ENCODE results near the gene ZNF180. TPM values are rescaled to one million over a fixed set of nuclear protein-coding genes. Genes with fewer than 3 reads are reported as not detected.
"Not testable (repeated sequence)": the region's sequence is repeated elsewhere in the genome, so short reads cannot be mapped to it uniquely, and the experiment has no call there.

ZNF180 gene
- total RNA-seq, 2 donors from 2014 or later, result 8.2 to 10.5 TPM

DNA sequence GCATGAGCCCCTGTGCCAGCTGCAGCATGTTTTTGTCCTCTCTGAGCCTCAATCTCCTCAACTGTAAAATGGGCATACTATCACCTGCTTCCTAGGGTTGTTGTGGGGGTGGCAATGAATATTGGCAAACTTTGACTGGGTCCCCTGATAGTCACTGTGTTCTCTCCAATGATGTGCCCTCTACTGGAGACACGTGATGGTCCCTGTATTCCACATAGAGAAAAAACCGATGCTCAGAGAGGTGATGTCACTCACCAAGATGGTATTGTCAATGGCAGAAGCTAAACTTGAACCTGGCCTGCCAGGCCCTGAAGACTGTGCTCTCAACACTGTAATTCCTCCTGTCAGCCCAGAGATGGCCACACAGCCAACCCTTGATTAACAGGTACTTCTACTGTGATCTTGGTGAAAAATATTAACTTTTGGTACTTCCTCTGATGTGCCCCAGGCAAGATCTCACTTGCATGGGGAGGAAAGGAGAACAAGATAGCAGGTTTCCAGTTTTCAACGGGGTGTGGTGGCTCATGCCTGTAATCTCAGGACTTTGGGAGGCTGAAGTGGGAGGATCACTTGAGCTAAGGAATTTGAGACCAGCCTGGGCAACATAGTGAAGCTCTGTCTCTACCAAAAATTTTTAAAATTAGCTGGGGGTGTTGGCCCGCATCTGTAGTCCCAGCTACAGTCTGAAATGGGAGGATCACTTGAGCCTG, 25.6 kb upstream of the ZNF180 start:
- peaks cover 3 to 9% of the 10 kb centered on the region in 2 donors for H3K9me3 Mint-ChIP-seq
- no peak for ATAC-seq (replicated peaks in 1 of 2)
- no peaks in the 10 kb centered on the region for H3K4me1 Mint-ChIP-seq (ENCODE audit: low read depth)
- no peak overlapping the region for H3K27ac Mint-ChIP-seq
- H3K4me3 Mint-ChIP-seq, result no peak overlapping the region
- peaks cover 3 to 6% of the 10 kb centered on the region in 2 donors for H3K36me3 Mint-ChIP-seq (ENCODE audit: insufficient read depth in 2 of 2)
- DNase-seq, result no peak
- H3K27me3 Mint-ChIP-seq (ENCODE audit: low read depth), result peaks cover 6% of the 10 kb centered on the region

DNA sequence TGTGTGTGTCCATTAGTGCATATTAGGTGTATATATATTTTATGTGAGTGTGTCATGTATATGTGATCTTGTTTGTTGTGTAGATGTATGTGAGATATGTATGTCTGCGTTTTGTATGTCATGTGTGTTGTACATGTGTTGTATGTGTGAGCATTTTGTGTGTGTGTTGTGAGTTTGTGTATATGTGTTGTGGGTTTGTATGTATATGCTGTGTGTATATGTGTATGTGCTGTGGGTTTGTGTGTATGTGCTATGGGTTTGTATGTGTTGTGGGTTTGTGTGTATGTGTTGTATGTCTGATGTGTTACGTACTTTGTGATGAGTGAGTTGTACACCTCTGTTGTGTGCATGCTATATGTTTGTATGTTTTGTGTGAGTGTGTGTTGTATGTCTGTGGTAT, 21.0 kb upstream of the ZNF180 start:
- DNase-seq (no peak), ATAC-seq (replicated peaks in 1 of 2) (no peak)
- peaks cover 2 to 3% of the 10 kb centered on the region in 2 donors for H3K9me3 Mint-ChIP-seq
- no peak overlapping the region for H3K27ac Mint-ChIP-seq
- peaks cover 0 to 5% of the 10 kb centered on the region in 2 donors for H3K36me3 Mint-ChIP-seq (ENCODE audit: insufficient read depth in 2 of 2)
- no peaks in the 10 kb centered on the region for H3K27me3 Mint-ChIP-seq (ENCODE audit: low read depth)
- H3K4me1 Mint-ChIP-seq (ENCODE audit: low read depth), result no peaks in the 10 kb centered on the region
- no peak overlapping the region for H3K4me3 Mint-ChIP-seq

DNA sequence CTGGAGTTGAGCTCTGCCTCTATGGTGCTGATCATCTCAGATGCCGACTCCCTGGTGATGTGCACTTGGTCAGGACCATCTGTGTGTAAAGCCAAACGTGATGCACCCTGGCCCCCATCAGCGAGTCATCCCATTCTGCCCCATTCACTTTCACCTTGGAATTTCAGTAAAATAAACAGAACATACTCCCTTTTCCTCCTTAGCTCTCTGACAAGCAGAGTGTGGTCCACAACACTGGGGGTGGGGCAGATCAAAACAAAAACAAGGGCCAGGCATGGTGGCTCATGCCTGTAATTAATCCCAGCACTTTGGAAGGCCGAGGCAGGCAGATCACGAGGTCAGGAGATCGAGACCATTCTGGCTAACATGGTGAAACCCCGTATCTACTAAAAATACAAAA, 16.8 kb upstream of the ZNF180 start:
- H3K27ac Mint-ChIP-seq, result no peak overlapping the region
- H3K4me1 Mint-ChIP-seq (ENCODE audit: low read depth), result no peaks in the 10 kb centered on the region
- H3K4me3 Mint-ChIP-seq, result no peak overlapping the region
- no peaks in the 10 kb centered on the region for H3K27me3 Mint-ChIP-seq (ENCODE audit: low read depth)
- DNase-seq (no peak), ATAC-seq (replicated peaks in 1 of 2) (no peak)
- H3K36me3 Mint-ChIP-seq (ENCODE audit: insufficient read depth in 2 of 2), result peaks cover 0 to 4% of the 10 kb centered on the region in 2 donors
- peaks cover 1 to 2% of the 10 kb centered on the region in 2 donors for H3K9me3 Mint-ChIP-seq

DNA sequence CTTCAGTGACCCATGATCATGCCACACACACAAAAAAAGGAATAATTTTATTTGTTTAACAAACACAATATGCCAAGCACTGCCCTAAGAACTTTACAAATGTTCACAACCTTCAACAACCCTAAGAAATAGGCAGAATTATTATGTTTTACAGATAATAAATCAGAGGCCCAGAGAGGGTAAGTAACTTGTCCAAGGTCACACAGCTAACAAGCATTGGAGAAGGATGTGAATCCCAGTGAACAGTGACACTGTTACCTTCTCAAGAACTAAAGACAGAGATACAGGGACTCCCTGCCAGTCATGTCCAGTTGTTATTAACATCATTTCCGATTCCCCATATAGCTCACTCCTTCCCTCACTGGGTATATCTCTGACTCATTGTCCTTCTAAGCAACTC, 15.6 kb upstream of the ZNF180 start:
- H3K4me3 Mint-ChIP-seq, result no peak overlapping the region
- H3K27ac Mint-ChIP-seq, result no peak overlapping the region
- no peak for ATAC-seq (replicated peaks in 1 of 2)
- H3K9me3 Mint-ChIP-seq, result peaks cover 1 to 2% of the 10 kb centered on the region in 2 donors
- DNase-seq, result no peak
- no peaks in the 10 kb centered on the region for H3K27me3 Mint-ChIP-seq (ENCODE audit: low read depth)
- H3K4me1 Mint-ChIP-seq (ENCODE audit: low read depth), result no peaks in the 10 kb centered on the region
- peaks cover 0 to 6% of the 10 kb centered on the region in 2 donors for H3K36me3 Mint-ChIP-seq (ENCODE audit: insufficient read depth in 2 of 2)

DNA sequence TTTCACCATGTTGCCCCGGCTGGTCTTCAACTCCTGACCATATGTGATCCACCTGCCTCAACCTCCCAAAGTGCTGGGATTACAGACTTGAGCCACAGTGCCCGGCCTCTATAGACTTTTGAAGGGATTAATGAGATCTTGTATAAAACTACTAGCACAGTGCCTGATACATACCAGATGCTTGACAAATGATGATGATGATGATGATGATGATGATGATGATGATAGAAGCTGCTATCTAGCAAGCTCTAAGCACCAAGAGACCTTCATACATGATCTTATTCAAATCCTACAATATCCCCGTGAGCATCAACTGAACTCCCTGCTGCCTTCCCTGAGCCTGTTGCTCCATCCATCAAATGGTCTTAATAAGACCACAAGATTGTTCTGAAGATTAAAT, 14.7 kb upstream of the ZNF180 start:
- Mint-ChIP-seq H3K36me3 (ENCODE audit: insufficient read depth in 2 of 2) (peaks cover 4 to 6% of the 10 kb centered on the region in 2 donors), H3K9me3 (peaks cover 4 to 5% of the 10 kb centered on the region in 2 donors), H3K27ac (no peak overlapping the region), H3K27me3 (ENCODE audit: low read depth) (no peaks in the 10 kb centered on the region), H3K4me3 (no peak overlapping the region), H3K4me1 (ENCODE audit: low read depth) (no peaks in the 10 kb centered on the region)
- DNase-seq (no peak), ATAC-seq (replicated peaks in 1 of 2) (no peak)

DNA sequence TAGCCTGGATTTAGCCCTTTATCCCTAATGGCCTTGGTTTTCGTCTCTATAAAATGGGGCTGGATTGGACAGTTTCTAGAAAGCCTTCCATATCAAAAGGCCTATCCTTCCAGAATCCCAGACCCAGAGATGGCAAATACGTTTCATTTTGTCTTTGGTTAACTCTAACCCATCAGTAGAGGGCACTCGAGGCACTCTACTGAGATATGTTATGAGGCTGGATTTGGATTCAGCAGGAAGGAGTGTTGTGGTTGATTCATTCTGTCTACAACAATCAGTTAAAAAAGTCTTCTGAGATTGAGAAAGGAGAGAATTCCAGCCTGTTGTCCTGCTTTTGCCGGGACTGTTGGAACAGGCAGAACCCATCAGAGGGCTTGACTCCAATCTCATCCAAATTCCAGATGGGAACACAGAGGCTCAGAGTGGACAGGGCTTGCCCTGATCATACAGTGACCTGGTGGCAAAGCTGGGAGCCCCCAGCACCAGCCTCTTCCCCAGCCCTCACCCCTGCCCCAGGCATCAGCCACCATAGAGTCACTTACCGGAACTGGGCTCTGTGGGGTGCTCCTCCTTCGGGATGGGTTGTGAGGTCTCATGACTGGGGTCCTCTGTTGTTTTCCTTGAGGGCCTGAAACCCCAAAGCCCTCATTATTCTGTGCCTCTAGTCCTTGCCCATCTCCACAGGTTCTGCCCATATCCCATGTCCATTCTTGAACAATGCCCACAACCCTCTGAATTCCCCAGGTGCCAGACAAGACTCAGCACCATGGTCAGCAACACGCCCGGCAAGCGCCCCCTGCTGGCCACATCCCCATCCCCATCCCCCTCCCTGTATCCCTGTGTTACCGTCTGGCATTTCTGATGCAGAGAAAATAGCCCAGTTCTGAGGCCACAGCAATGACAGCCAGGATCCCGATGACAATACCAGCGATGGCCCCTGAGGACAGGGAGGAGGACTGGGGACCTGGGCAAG, 12.3 kb upstream of the ZNF180 start:
- no peak for ATAC-seq (replicated peaks in 1 of 2)

DNA sequence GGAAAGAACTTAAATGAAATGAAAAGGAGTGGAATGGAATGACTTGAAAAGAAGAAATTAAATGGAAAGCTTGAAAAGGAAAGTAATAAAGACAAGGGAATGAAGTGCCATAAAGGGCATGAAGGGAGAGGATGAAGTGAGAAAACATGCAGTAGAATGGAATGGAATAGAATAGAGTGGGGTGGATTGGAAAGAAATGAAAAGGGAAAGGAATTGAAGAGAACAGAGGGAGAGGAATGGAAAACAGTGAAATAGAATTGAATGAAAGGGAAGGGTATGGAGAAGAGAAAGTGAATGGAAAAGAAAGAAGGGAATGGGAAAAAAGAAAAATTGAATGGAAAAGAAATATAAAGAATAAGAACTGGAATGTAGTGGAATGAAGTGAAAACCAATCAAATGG, 9.2 kb upstream of the ZNF180 start:
- no peak for DNase-seq

More for the DNA sequence above, 12.3 kb upstream of the ZNF180 start:
- Mint-ChIP-seq H3K9me3 (peaks cover 14 to 17% of the 10 kb centered on the region in 2 donors), H3K4me1 (ENCODE audit: low read depth) (no peaks in the 10 kb centered on the region), H3K36me3 (ENCODE audit: insufficient read depth in 2 of 2) (peaks cover 11 to 15% of the 10 kb centered on the region in 2 donors), H3K27me3 (ENCODE audit: low read depth) (peaks cover 12% of the 10 kb centered on the region), H3K4me3 (no peak overlapping the region), H3K27ac (no peak overlapping the region)
- peak; percentile 26 to 49 for DNase-seq

DNA sequence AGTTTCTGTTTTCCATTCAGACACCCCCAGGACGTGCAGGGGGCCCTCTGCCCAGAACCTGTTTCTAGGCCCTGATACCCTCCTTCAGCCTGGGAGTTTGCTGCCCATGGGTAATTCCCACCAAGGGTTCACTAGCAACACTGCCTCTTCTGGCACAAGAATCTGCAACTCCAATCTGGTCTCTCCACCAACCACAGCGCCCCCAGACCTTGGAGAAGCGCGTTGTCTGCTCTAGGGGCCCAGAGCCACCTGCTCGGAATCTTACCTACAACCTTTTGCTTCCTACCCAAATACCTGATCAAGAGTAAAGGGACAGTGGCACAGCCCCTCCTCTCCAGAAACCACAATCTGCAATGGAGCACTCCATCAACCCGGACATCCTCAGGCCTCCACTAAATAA, 763 bp downstream of the ZNF180 start:
- Mint-ChIP-seq H3K27ac (peak overlapping the region; percentile 51), H3K4me1 (ENCODE audit: low read depth) (peaks cover 37% of the 10 kb centered on the region), H3K4me3 (peak overlapping the region; percentile 79 to 98), H3K9me3 (peaks cover 31 to 34% of the 10 kb centered on the region in 2 donors), H3K36me3 (ENCODE audit: insufficient read depth in 2 of 2) (peaks cover 50 to 67% of the 10 kb centered on the region in 2 donors), H3K27me3 (ENCODE audit: low read depth) (no peaks in the 10 kb centered on the region)
- no peak for ATAC-seq (replicated peaks in 1 of 2)
- DNase-seq, result no peak

More for the DNA sequence above, 9.2 kb upstream of the ZNF180 start:
- H3K27me3 Mint-ChIP-seq (ENCODE audit: low read depth), result peaks cover 12% of the 10 kb centered on the region
- no peak for ATAC-seq (replicated peaks in 1 of 2)
- no peaks in the 10 kb centered on the region for H3K4me1 Mint-ChIP-seq (ENCODE audit: low read depth)
- H3K36me3 Mint-ChIP-seq (ENCODE audit: insufficient read depth in 2 of 2), result peaks cover 14 to 20% of the 10 kb centered on the region in 2 donors
- H3K27ac Mint-ChIP-seq, result no peak overlapping the region
- peaks cover 19 to 21% of the 10 kb centered on the region in 2 donors for H3K9me3 Mint-ChIP-seq
- H3K4me3 Mint-ChIP-seq, result no peak overlapping the region

DNA sequence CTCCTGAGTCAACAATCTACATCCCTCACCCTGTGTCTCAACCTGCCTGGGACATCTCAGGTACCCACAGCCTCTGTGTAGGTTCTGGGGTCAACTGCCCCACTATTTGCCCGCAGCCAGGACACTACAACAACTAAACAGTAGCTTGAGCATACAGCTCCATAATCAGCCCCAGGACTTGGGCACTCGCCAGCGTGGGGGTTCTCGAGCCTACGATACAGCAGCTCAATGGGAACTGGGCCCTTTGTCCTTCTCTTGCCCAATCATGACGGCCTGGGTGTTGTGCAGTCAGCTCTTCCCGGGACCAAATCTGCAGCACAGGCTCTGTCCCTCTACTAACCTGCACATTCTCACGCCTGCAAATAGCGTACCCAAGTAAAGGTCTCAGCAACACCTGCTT, 1.3 kb downstream of the ZNF180 start:
- ATAC-seq (replicated peaks in 1 of 2), result no peak
- peaks cover 51 to 73% of the 10 kb centered on the region in 2 donors for H3K36me3 Mint-ChIP-seq (ENCODE audit: insufficient read depth in 2 of 2)
- H3K4me1 Mint-ChIP-seq (ENCODE audit: low read depth), result peaks cover 37% of the 10 kb centered on the region
- peaks cover 28 to 36% of the 10 kb centered on the region in 2 donors for H3K9me3 Mint-ChIP-seq
- DNase-seq, result no peak
- H3K27me3 Mint-ChIP-seq (ENCODE audit: low read depth), result no peaks in the 10 kb centered on the region
- H3K4me3 Mint-ChIP-seq, result peak overlapping the region; percentile 79 to 98
- no peak overlapping the region for H3K27ac Mint-ChIP-seq

DNA sequence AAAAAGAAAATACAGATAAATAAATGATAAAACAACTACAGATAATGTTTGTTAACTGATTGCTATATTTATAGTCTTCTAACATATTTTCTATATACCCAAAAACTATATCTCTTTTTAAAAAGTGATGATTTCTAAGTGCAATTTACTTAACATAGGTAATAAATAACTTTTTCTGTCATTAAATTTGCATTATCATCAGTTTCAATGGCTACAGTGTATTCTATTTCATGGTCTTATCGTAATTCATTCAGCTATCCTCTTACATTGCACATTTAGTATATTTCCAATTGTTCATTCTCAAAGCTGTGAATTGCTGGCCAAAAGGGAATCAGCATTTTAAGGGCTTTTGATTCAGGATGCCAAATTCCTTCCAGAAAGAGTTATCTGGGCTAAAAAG, 3.6 kb downstream of the ZNF180 start:
- H3K36me3 Mint-ChIP-seq (ENCODE audit: insufficient read depth in 2 of 2), result peaks cover 71 to 88% of the 10 kb centered on the region in 2 donors
- no peak overlapping the region for H3K27ac Mint-ChIP-seq
- DNase-seq (no peak), ATAC-seq (replicated peaks in 1 of 2) (no peak)
- H3K4me3 Mint-ChIP-seq, result no peak overlapping the region
- no peaks in the 10 kb centered on the region for H3K27me3 Mint-ChIP-seq (ENCODE audit: low read depth)
- H3K9me3 Mint-ChIP-seq, result peaks cover 32 to 50% of the 10 kb centered on the region in 2 donors
- peaks cover 36% of the 10 kb centered on the region for H3K4me1 Mint-ChIP-seq (ENCODE audit: low read depth)

DNA sequence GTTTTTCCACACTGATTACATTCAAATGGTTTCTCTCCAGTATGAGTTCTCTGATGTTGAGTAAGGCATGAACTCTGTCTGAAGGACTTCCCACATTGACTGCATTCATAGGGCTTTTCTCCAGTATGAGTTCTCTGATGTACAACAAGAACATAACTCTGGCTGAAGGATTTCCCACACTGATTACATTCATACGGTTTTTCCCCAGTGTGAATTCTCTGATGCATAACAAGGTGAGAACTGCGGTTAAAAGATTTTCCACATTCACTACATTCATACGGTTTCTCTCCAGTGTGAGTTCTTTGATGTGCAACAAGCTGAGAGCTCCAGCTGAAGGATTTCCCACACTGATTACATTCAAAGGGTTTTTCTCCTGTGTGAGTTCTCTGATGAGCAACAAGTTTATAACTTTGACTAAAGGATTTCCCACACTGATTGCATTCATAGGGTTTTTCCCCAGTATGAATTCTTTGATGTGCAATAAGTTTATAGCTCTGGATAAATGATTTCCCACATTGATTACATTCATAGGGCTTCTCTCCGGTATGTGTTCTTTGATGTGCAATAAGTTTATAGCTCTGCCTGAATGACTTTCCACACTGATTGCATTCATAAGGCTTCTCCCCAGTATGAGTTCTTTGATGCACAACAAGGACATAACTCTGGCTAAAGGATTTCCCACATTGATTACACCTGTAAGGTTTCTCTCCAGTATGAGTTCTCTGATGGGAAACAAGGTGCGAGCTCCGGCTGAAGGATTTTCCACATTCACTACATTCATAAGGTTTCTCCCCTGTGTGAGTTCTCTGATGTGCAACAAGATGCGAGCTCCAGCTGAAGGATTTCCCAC, 23.5 kb downstream of the ZNF180 start:
- Mint-ChIP-seq H3K9me3 (peaks cover 35 to 36% of the 10 kb centered on the region in 2 donors), H3K27me3 (ENCODE audit: low read depth) (no peaks in the 10 kb centered on the region), H3K4me1 (ENCODE audit: low read depth) (no peaks in the 10 kb centered on the region), H3K4me3 (peak overlapping the region in 1 of 2 donors; percentile 0), H3K27ac (peak overlapping the region; percentile 82), H3K36me3 (ENCODE audit: insufficient read depth in 2 of 2) (peaks cover 68 to 88% of the 10 kb centered on the region in 2 donors)
- no peak for ATAC-seq (replicated peaks in 1 of 2)
- DNase-seq, result no peak

DNA sequence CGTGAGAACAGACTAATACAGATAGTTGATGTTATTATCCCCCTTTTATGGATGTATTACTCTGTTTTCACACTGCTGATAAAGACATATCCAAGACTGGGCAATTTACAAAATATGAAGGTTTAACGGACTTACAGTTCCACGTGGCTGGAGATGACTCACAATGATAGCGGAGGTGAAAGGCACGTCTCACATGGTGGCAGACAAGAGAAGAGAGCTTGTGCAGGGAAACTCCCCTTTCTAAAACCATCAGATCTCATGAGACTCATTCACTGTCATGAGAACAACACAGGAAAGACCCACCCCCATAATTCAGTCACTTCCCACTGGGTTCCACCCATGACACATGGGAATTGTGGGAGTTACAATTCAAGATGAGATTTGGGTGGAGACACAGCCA, 31.6 kb downstream of the ZNF180 start:
- H3K4me3 Mint-ChIP-seq; H3K4me1 Mint-ChIP-seq (ENCODE audit: low read depth); H3K27me3 Mint-ChIP-seq (ENCODE audit: low read depth); ATAC-seq (replicated peaks in 1 of 2); DNase-seq; H3K27ac Mint-ChIP-seq: not testable (repeated sequence)
- peaks cover 46 to 47% of the 10 kb centered on the region in 2 donors for H3K9me3 Mint-ChIP-seq
- peaks cover 41 to 50% of the 10 kb centered on the region in 2 donors for H3K36me3 Mint-ChIP-seq (ENCODE audit: insufficient read depth in 2 of 2)

Measured in activated T-cell treated with anti-CD3 and anti-CD28 coated beads, Interleukin-2, amount 50 U/mL, for 72 hours (primary cell).